GM19438 (cell line): ENCODE results near the gene TLE1.
"Not testable (repeated sequence)": the region's sequence is repeated elsewhere in the genome, so short reads cannot be mapped to it uniquely, and the experiment has no call there.

Experiments
- ATAC-seq: cut with Tn5 transposase; IDR thresholded peaks from one replicate; pipeline ENCODE4 v1.9.1; 2021; ENCODE audit warnings: low read depth; ENCODE audit not compliant: unreplicated experiment

The TLE1 gene

GRCh38 chr9:81656871-81657337 is 32.4 kb downstream of the TLE1 start:
- no peak for ATAC-seq

GRCh38 chr9:81656004-81656403 is 33.3 kb downstream of the TLE1 start:
- ATAC-seq, result no peak

GRCh38 chr9:81653240-81653639 is 36.1 kb downstream of the TLE1 start:
- no peak for ATAC-seq

DNA sequence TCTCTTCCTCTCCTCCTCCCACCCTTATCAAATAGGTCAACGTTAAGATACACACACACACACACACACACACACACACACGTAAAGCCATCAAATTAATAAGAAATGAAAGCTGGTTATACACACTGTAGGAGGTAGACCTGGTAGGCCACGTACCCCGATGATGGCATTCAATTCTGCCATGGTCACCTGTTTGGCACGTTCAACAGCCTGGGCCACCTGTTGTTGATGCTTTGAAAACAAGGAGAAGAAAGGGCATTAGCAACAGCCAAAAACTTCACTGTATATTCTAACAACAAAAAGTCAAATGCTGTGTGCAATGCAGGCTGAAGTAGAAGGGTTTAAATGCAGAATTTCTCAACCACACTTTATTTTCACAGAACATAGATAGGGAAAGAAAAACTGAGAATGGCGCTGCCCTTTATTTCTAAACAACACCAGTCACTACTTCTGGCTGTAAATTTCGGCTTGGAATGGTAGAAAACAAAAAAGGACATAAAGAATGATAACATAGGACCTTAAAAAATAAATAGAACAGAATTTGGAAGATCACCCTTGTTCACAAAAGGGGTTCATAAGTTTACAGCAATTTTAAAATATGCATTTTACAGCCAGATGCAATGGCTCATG is 37.2 kb downstream of the TLE1 start:
- no peak for ATAC-seq

DNA sequence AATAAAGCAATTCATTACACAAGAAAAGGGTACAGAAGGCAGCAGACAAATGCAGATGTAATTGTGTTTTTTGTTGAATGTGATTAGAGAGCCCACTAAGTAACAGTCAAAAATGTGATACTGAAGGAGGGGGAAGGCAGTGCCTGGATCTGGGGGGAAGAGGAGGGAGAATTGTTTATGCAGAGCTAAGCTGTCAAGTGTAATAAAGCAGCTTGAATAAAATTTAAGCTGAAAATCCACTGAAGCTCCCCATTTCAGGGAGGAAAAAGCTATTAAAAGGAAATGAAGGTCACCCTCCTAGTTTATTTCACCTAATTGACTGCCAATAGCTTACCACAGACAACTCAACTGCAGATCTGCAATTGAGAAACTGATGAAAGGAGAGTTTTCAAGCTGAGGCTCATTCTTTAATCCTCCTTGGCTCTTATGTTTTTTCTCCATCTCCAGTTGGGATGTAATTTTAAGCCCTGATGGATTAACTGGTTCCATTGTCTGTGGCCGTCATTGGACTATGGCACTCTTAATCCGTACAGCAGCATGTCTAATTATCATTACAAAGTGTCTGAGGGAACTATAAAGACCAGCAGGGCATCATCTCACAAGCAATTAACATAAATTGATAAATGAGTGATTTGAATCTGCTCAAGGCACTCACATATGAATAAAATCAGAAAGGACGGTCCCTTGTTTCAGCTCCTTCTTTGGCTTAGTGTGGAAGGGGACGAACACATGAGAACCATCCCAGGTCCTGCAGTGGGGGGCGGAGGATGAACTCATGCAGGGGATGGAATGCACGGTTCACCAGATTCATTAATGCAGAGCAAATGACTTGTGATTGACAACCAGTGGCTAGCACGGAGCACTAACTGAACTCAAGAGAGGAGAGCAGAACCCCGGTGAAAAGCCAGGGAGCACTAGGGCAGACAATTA is 38.5 kb downstream of the TLE1 start:
- no peak for ATAC-seq

GRCh38 chr9:81649475-81650240 is 39.7 kb downstream of the TLE1 start:
- no peak for ATAC-seq

- ATAC-seq, result no peak
These were observed 40.5 kb downstream of the TLE1 start for GRCh38 chr9:81648891-81649290.

- no peak for ATAC-seq
These were observed 43.0 kb downstream of the TLE1 start for GRCh38 chr9:81646337-81646736.

DNA sequence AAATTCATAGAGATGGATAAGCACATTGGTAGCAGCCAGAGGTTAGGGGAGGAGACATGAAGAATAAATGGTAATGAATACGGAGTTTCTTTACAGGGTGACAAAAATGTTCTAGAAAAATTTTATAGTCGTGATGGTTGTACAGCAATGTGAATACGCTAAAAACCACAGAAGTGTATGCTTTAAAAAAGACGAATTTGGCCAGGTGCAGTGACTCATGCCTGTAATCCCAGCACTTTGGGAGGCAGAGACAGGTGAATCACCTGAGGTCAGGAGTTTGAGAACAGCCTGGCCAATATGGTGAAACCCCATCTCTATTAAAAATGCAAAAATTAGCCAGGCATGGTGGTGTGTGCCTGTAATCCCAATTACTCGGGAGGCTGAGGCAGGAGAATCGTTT is 44.8 kb downstream of the TLE1 start:
- ATAC-seq, result not testable (repeated sequence)

GRCh38 chr9:81637276-81637675 is 52.1 kb downstream of the TLE1 start:
- no peak for ATAC-seq

DNA sequence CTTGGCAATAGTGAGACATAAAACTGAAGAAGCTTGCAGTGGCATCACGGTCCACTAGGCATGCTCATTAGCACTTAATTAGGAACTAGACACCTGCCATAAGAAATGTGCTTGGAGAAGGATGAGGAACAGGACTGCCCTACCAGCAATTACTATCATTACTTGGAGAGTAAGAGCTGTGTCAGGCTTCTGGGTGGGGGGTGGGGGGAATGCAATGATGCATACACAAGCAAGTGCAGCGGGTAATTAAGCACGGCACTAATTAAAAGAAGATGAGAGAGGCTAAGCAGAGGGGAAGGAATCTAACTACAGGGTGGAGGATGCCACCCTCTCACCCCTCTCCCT is 53.1 kb downstream of the TLE1 start:
- ATAC-seq, result no peak

DNA sequence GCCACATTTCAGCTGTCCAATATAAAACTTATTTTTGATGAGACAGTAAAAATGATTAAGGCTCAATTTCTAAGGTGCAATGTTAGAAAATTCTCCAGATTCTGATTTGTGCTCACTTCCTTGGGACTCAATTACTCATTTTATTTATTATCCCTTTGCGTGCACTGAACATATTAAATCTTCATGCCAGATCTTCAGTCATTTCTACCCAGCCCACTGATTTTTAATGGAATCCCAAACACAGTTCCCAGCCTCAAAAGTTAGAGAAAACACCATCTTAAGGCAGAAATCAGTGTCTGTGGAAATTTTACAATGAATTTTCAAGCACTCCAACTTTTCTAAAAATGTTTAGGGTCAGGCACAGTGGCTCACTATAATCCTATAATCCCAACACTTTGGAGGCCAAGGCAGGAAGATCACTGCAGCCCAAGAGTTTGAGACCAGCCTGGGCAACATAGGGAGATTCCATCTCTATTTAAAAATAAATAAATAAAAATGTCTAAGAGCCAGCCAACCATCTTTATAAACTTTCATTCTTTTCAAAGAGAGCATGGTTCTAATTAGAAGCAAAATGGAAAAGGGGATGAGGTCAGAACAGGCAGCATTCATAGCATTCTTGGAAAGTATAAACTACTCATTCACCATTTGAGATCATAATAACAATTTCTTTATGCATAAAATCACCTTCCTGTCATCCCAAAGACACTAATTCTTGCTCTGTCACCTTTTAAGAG is 53.7 kb downstream of the TLE1 start:
- ATAC-seq, result no peak

DNA sequence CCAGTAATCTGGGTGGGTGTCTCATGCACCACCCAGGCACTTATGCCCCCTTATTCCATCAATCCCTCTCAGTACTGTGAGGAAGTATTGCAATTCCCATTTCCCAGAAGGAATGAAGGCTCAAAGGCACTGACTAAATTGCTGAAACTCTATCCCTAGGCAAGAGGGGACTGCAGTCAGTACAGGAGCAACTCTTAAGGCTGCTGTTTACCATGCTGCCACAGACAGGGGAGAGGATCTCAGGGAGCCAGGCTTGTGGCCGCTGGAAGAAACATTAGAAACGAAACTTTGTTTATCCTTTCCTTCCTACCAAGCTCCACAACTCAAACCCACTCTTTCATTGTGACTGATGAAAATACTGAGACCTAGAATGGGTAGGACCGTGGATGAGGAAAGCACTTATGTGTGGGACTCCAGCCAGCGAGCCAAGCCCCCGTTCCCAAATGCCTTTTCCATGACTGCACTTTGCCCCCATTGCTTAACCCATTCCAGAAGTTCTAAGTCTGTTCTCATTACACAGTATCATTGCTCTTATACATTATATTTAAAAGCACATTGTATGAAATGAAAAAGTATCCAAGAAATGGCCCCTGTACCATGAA is 54.3 kb downstream of the TLE1 start:
- no peak for ATAC-seq

- no peak for ATAC-seq
These were observed 55.1 kb downstream of the TLE1 start for GRCh38 chr9:81633952-81634854.

DNA sequence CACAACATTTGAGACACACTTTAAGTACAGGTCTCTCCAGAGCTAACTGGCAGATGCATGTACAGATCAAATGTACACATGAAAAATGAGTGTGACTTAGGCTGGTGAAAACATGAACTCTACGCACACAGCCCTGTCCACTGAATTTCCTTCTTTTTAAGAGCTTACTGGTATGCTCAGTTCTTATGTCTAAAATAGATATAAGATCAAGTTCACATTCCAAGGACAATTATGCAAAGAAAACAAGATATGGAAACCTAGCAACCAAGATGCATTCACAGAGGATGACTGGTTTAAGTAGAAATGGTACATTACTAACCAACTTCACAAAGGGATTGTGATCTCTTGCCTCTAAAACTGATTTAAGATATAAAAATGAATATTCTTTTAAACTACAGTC is 56.7 kb downstream of the TLE1 start:
- ATAC-seq, result no peak

GRCh38 chr9:81631218-81631745 is 58.1 kb downstream of the TLE1 start:
- ATAC-seq, result no peak

DNA sequence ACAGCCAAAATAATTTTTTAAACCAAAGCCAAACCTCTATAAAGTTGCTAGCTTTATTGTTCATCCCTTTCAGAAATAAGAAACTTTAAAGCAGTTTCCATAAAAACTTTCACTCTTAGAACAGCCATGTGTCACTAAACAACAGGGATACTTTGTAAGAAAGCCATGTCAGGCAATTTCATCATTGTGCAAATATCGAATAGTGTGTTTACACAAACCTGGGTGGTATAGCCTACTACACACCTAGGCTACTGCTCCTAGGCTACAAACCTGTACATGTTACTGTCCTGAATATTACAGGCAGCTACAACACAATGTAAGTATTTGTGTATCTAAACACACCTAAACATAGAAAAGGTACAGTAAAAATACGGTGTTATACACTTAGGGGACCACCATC is 59.9 kb downstream of the TLE1 start:
- ATAC-seq, result no peak

DNA sequence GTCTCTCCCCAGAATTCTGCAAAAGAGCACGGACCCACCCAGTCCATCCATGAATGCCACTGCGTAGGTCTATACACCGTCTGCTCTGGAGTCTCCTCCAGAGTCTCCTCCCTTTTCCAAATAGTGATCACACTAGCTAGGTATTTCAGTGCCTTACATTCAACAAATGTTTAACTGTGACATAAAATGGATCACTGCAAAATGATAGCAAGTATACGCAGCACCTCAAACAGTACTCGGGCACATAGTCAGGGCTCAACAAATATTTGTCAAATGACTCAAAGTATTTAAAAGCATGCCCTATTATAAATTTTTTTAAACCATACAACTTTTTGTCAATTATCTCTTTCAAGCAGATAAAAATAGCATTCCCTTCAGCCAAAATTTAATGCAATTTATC is 60.5 kb downstream of the TLE1 start:
- ATAC-seq, result no peak

GRCh38 chr9:81627481-81627880 is 61.9 kb downstream of the TLE1 start:
- no peak for ATAC-seq
